ENCODE data around the gene CUX1. TPM values are rescaled to one million over a fixed set of nuclear protein-coding genes. Genes with fewer than 3 reads are reported as not detected.
"Not testable (repeated sequence)": the region's sequence is repeated elsewhere in the genome, so short reads cannot be mapped to it uniquely, and the experiment has no call there.

Gene CUX1
- total RNA-seq, 4 donors from 2014 or later: 52.5 to 93.6 (median 63.7) TPM

DNA sequence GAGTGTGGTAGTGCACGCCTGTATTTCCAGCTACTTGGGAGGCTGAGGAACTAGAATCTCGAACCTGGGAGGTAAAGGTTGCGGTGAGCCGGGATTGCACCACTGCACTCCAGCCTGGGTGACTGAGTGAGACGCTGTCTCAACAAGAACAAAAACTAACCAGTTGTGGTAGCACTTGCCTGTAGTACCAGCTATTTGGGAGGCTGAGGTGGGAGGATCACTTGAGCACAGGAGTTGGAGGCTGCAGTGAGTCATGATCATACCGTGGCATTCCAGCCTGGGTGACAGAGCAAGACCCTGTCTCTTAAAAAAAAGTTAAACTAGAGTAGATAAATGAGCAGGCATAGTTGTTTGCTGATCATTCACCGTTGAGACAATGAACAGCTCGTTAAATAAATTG is 48.9 kb downstream of the CUX1 start:
- no peak for DNase-seq (ENCODE audit: low spot score in 2 of 2)
- no peaks in the 10 kb centered on the region for H3K9me3 ChIP-seq
- peaks cover 16% of the 10 kb centered on the region for H3K4me1 ChIP-seq
- no peaks in the 10 kb centered on the region for H3K27me3 ChIP-seq
- no peaks in the 10 kb centered on the region for H3K36me3 ChIP-seq
- H3K27ac ChIP-seq: no peak overlapping the region
- TF ChIP-seq POLR2AphosphoS5 (IDR thresholded peaks at IDR 0.05) (no peak), POLR2A (IDR thresholded peaks at IDR 0.05) (no peak), EP300 (IDR thresholded peaks at IDR 0.05) (no peak)
- TF ChIP-seq, protein P1, sequence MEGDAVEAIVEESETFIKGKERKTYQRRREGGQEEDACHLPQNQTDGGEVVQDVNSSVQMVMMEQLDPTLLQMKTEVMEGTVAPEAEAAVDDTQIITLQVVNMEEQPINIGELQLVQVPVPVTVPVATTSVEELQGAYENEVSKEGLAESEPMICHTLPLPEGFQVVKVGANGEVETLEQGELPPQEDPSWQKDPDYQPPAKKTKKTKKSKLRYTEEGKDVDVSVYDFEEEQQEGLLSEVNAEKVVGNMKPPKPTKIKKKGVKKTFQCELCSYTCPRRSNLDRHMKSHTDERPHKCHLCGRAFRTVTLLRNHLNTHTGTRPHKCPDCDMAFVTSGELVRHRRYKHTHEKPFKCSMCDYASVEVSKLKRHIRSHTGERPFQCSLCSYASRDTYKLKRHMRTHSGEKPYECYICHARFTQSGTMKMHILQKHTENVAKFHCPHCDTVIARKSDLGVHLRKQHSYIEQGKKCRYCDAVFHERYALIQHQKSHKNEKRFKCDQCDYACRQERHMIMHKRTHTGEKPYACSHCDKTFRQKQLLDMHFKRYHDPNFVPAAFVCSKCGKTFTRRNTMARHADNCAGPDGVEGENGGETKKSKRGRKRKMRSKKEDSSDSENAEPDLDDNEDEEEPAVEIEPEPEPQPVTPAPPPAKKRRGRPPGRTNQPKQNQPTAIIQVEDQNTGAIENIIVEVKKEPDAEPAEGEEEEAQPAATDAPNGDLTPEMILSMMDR (IDR thresholded peaks at IDR 0.05): no peak
- WGBS: 96% methylated on average over 8 of the region's 8 CpGs
- no peak overlapping the region for H3K4me3 ChIP-seq

DNA sequence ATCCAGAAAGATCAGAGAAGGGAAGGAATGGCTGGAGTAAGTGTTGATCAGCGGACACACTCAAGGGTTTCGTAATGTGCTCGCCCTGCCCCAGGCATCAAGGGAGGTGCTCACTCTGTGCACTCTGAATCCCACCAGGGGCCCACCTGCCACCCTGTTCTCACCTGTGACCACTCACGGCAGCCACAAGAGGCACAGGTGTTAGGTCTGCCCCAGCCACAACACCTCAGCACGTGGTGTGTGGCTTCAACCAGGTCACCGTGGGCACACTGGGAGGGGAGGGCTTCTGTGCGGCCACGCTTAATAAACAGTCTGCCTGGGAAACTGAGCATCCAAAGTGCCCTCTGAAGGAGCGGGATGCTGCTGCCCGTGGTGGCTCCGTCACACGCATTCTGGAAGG is 49.8 kb downstream of the CUX1 start:
- H3K4me3 ChIP-seq: no peak overlapping the region
- DNase-seq (ENCODE audit: low spot score in 2 of 2): no peak
- H3K36me3 ChIP-seq: no peaks in the 10 kb centered on the region
- H3K9me3 ChIP-seq: no peaks in the 10 kb centered on the region
- peaks cover 16% of the 10 kb centered on the region for H3K4me1 ChIP-seq
- no peak overlapping the region for H3K27ac ChIP-seq
- TF ChIP-seq, protein P1 (IDR thresholded peaks at IDR 0.05): no peak
- TF ChIP-seq EP300 (IDR thresholded peaks at IDR 0.05): no peak
- TF ChIP-seq POLR2A (IDR thresholded peaks at IDR 0.05): no peak
- TF ChIP-seq POLR2AphosphoS5 (IDR thresholded peaks at IDR 0.05): no peak
- H3K27me3 ChIP-seq: no peaks in the 10 kb centered on the region
- 98% methylated on average over 8 of the region's 12 CpGs for WGBS

DNA sequence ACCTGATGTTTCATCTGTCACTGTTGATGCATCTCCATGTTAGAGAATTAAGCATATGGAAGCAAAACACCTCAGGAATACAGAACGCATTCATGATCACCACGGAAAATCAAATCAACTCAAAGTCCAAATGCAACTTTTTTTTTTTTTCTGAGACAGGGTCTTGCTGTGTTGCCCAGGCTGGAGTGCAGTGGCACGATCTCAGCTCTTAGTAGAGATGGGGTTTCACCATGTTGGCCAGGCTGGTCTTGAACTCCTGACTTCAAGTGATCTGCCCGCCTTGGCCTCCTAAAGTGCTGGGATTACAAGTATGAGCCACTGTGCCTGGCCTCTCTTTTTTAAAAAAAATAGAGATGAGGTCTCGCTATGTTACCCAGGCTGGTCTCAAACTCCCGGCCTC is 50.3 kb downstream of the CUX1 start:
- DNase-seq (ENCODE audit: low spot score in 2 of 2); H3K4me3 ChIP-seq; H3K9me3 ChIP-seq; H3K27me3 ChIP-seq; H3K36me3 ChIP-seq; H3K27ac ChIP-seq: not testable (repeated sequence)
- peaks cover 16% of the 10 kb centered on the region for H3K4me1 ChIP-seq
- WGBS: 95% methylated on average over 6 of the region's 6 CpGs

DNA sequence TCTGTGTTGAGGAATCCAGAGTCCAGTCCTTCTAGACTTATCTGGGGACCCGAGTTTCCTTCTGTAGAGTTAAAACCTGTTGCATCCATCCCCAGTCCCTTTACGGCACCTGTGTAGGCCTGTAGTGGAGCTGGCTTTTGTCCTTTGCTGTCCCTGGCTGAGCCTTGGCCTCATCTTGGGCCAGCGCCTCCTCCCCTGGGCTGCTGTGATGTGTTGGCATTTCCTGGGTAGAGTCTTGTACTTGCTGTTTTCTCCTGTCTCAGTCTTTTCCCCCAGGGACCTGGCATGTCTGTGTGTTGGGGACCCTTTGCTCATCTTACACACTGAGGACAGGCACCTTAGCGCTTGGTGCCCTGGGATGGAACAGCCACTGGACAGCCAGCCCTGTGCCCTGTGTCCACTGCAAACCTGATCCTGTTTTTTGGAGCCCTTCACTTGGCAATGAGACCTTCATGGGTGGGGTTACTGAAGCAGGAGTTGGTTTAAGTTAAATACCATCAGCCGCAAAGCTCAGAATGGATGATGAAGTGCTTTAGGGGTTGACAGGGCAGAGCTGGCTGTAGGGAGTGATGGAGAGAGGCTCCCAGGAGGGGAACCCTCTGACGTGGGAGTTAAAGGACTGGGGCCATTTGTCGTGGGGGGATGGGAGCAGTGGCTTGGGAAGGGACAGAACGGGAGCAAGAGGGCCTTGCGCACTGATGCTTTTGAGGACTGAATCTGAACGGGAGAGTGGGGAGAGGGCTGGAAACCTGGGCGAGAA is 50.9 kb downstream of the CUX1 start:
- no peaks in the 10 kb centered on the region for H3K36me3 ChIP-seq
- no peak overlapping the region for H3K4me3 ChIP-seq
- H3K4me1 ChIP-seq: peaks cover 16% of the 10 kb centered on the region
- no peaks in the 10 kb centered on the region for H3K27me3 ChIP-seq
- H3K27ac ChIP-seq: no peak overlapping the region
- TF ChIP-seq, protein P1 (IDR thresholded peaks at IDR 0.05): no peak
- no peak for TF ChIP-seq EP300 (IDR thresholded peaks at IDR 0.05)
- TF ChIP-seq POLR2AphosphoS5 (IDR thresholded peaks at IDR 0.05): no peak
- TF ChIP-seq POLR2A (IDR thresholded peaks at IDR 0.05): no peak
- H3K9me3 ChIP-seq: no peaks in the 10 kb centered on the region
- no peak for DNase-seq (ENCODE audit: low spot score in 2 of 2)
- 88% methylated on average over 11 of the region's 11 CpGs for WGBS

DNA sequence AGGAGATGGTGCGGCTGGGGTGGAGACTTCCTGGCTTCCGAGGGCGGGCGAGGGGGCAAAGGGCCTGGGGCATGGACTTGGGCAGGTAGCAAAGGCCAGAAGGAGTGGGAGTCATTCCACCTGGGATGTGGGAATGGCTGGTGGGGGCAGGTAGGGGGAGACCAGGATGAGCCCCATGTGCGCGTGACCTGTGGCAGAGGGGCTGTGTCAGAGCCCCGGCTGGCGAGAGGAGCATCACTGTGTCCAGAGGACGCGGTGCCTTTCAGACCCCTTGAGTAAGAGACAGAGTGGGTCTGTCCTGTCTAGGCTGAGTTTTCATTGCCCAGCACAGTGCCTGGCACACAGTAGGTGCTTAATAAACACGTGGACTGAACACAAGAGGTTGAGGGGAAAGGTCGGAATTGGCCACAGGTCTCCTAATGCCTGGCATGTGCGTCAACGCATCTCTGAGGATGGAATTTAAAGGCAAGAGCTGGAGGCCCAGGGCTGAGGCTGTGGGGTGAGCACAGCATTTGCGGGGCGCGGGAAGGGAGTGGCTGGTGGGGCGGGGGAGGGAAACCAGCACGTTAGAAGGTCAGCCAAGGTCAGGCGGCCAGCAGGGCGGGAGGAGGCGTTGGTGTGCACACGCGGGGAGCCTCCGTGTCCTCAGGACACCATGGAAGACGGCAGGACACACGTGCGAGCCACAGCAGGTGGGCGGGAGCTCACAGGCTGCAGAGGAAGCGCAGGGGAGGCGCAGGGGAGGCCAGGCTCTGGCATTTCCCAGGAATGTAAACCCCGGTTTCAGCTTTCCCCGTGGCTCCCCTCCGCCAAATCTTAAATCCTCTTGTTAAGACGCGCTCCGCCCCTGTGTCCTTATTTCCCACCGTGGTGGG is 51.8 kb downstream of the CUX1 start:
- no peaks in the 10 kb centered on the region for H3K36me3 ChIP-seq
- peaks cover 16% of the 10 kb centered on the region for H3K4me1 ChIP-seq
- no peaks in the 10 kb centered on the region for H3K27me3 ChIP-seq
- TF ChIP-seq, protein P1 (IDR thresholded peaks at IDR 0.05): no peak
- TF ChIP-seq POLR2AphosphoS5 (IDR thresholded peaks at IDR 0.05): no peak
- TF ChIP-seq POLR2A (IDR thresholded peaks at IDR 0.05): no peak
- WGBS: 75% methylated on average over 36 of the region's 38 CpGs
- no peak overlapping the region for H3K4me3 ChIP-seq
- H3K9me3 ChIP-seq: no peaks in the 10 kb centered on the region
- DNase-seq (ENCODE audit: low spot score in 2 of 2): no peak
- no peak overlapping the region for H3K27ac ChIP-seq

Data from suprapubic skin (tissue), 4 donors.